ENCODE data around the gene PARS2.

Gene PARS2

GRCh38 chr1:54743416-54744226 lies 20.7 kb downstream of the PARS2 start:
- H2BK120ac ChIP-seq (ENCODE audit: insufficient read depth, low read length, poor library complexity), result no peak overlapping the region
- H2AK5ac ChIP-seq (ENCODE audit: low read length), result no peak overlapping the region
- no peak overlapping the region for H3K4ac ChIP-seq (ENCODE audit: low read depth, low read length)
- no peak overlapping the region for H4K91ac ChIP-seq (ENCODE audit: low read depth, low read length)
- H3K27ac ChIP-seq (ENCODE audit: low read depth, low read length), result no peak overlapping the region
- no peak overlapping the region for H3K9ac ChIP-seq (ENCODE audit: low read length)
- no peak overlapping the region for H2BK5ac ChIP-seq (ENCODE audit: low read depth, low read length, poor library complexity)
- H3K18ac ChIP-seq (ENCODE audit: low read length), result no peak overlapping the region
- H2AFZ ChIP-seq (ENCODE audit: insufficient read depth, low read length, poor library complexity), result no peak overlapping the region
- no peaks in the 10 kb centered on the region for H3K4me1 ChIP-seq (ENCODE audit: control insufficient read depth in 1 of 2, insufficient read depth in 2 of 2, low read length in 2 of 2)
- H3K9me3 ChIP-seq (ENCODE audit: insufficient read depth, low read depth, low read length), result peaks cover 5% of the 10 kb centered on the region
- no peaks in the 10 kb centered on the region for H3K79me1 ChIP-seq (ENCODE audit: low read length)
- H4K8ac ChIP-seq (ENCODE audit: low read depth, low read length), result no peak overlapping the region
- no peak overlapping the region for H4K12ac ChIP-seq (ENCODE audit: low read depth, low read length)
- no peaks in the 10 kb centered on the region for H3K79me2 ChIP-seq (ENCODE audit: control insufficient read depth, insufficient read depth, low read length, poor library complexity)
- H3K14ac ChIP-seq (ENCODE audit: low read length), result no peak overlapping the region
- H2BK12ac ChIP-seq (ENCODE audit: low read length), result no peak overlapping the region
- no peak overlapping the region for H3K23ac ChIP-seq (ENCODE audit: low read length)
- peaks cover 18 to 34% of the 10 kb centered on the region in 2 experiments for H3K36me3 ChIP-seq (ENCODE audit: control insufficient read depth in 1 of 2, insufficient read depth in 2 of 2, low read length in 2 of 2)
- H3K4me2 ChIP-seq (ENCODE audit: low read length), result no peak overlapping the region
- WGBS (ENCODE audit: extremely low coverage, insufficient coverage, insufficient read length), result no CpG with 5 or more reads among the region's 12 CpGs
- no peak overlapping the region for H3K4me3 ChIP-seq (ENCODE audit: low read depth, low read length)
- H3K27me3 ChIP-seq (ENCODE audit: insufficient read depth, low read length), result no peaks in the 10 kb centered on the region
- no peak for DNase-seq

GRCh38 chr1:54742282-54742681 lies 22.0 kb downstream of the PARS2 start:
- no peak overlapping the region for H2BK5ac ChIP-seq (ENCODE audit: low read depth, low read length, poor library complexity)
- WGBS (ENCODE audit: extremely low coverage, insufficient coverage, insufficient read length), result no CpG with 5 or more reads among the region's 4 CpGs
- H3K4me2 ChIP-seq (ENCODE audit: low read length), result no peak overlapping the region
- H3K14ac ChIP-seq (ENCODE audit: low read length), result no peak overlapping the region
- peaks cover 30 to 45% of the 10 kb centered on the region in 2 experiments for H3K36me3 ChIP-seq (ENCODE audit: control insufficient read depth in 1 of 2, insufficient read depth in 2 of 2, low read length in 2 of 2)
- H3K27ac ChIP-seq (ENCODE audit: low read depth, low read length), result no peak overlapping the region
- H3K4me3 ChIP-seq (ENCODE audit: low read depth, low read length), result no peak overlapping the region
- no peak overlapping the region for H2BK120ac ChIP-seq (ENCODE audit: insufficient read depth, low read length, poor library complexity)
- no peak overlapping the region for H2AFZ ChIP-seq (ENCODE audit: insufficient read depth, low read length, poor library complexity)
- peaks cover 5% of the 10 kb centered on the region for H3K9me3 ChIP-seq (ENCODE audit: insufficient read depth, low read depth, low read length)
- no peaks in the 10 kb centered on the region for H3K4me1 ChIP-seq (ENCODE audit: control insufficient read depth in 1 of 2, insufficient read depth in 2 of 2, low read length in 2 of 2)
- no peak overlapping the region for H4K8ac ChIP-seq (ENCODE audit: low read depth, low read length)
- no peak overlapping the region for H4K91ac ChIP-seq (ENCODE audit: low read depth, low read length)
- no peak overlapping the region for H4K12ac ChIP-seq (ENCODE audit: low read depth, low read length)
- no peaks in the 10 kb centered on the region for H3K79me1 ChIP-seq (ENCODE audit: low read length)
- no peak overlapping the region for H3K4ac ChIP-seq (ENCODE audit: low read depth, low read length)
- H3K79me2 ChIP-seq (ENCODE audit: control insufficient read depth, insufficient read depth, low read length, poor library complexity), result no peaks in the 10 kb centered on the region
- no peak overlapping the region for H3K9ac ChIP-seq (ENCODE audit: low read length)
- H3K18ac ChIP-seq (ENCODE audit: low read length), result no peak overlapping the region
- H3K27me3 ChIP-seq (ENCODE audit: insufficient read depth, low read length), result no peaks in the 10 kb centered on the region
- no peak for DNase-seq
- no peak overlapping the region for H2AK5ac ChIP-seq (ENCODE audit: low read length)
- H3K23ac ChIP-seq (ENCODE audit: low read length), result no peak overlapping the region
- no peak overlapping the region for H2BK12ac ChIP-seq (ENCODE audit: low read length)

GRCh38 chr1:54741531-54741930 lies 22.8 kb downstream of the PARS2 start:
- no peak overlapping the region for H3K23ac ChIP-seq (ENCODE audit: low read length)
- no peak overlapping the region for H3K14ac ChIP-seq (ENCODE audit: low read length)
- no peak overlapping the region for H4K91ac ChIP-seq (ENCODE audit: low read depth, low read length)
- no peak overlapping the region for H3K18ac ChIP-seq (ENCODE audit: low read length)
- H2AK5ac ChIP-seq (ENCODE audit: low read length), result no peak overlapping the region
- peaks cover 5% of the 10 kb centered on the region for H3K9me3 ChIP-seq (ENCODE audit: insufficient read depth, low read depth, low read length)
- H4K8ac ChIP-seq (ENCODE audit: low read depth, low read length), result no peak overlapping the region
- no peak overlapping the region for H3K27ac ChIP-seq (ENCODE audit: low read depth, low read length)
- no peak for DNase-seq
- H4K12ac ChIP-seq (ENCODE audit: low read depth, low read length), result no peak overlapping the region
- H3K4ac ChIP-seq (ENCODE audit: low read depth, low read length), result no peak overlapping the region
- no peaks in the 10 kb centered on the region for H3K4me1 ChIP-seq (ENCODE audit: control insufficient read depth in 1 of 2, insufficient read depth in 2 of 2, low read length in 2 of 2)
- no peak overlapping the region for H3K4me2 ChIP-seq (ENCODE audit: low read length)
- no peak overlapping the region for H3K4me3 ChIP-seq (ENCODE audit: low read depth, low read length)
- peaks cover 36 to 53% of the 10 kb centered on the region in 2 experiments for H3K36me3 ChIP-seq (ENCODE audit: control insufficient read depth in 1 of 2, insufficient read depth in 2 of 2, low read length in 2 of 2)
- no peak overlapping the region for H2BK5ac ChIP-seq (ENCODE audit: low read depth, low read length, poor library complexity)
- no peaks in the 10 kb centered on the region for H3K79me1 ChIP-seq (ENCODE audit: low read length)
- H3K9ac ChIP-seq (ENCODE audit: low read length), result no peak overlapping the region
- no peak overlapping the region for H2BK120ac ChIP-seq (ENCODE audit: insufficient read depth, low read length, poor library complexity)
- H2BK12ac ChIP-seq (ENCODE audit: low read length), result no peak overlapping the region
- WGBS (ENCODE audit: extremely low coverage, insufficient coverage, insufficient read length), result no CpG with 5 or more reads among the region's 4 CpGs
- no peak overlapping the region for H2AFZ ChIP-seq (ENCODE audit: insufficient read depth, low read length, poor library complexity)
- H3K27me3 ChIP-seq (ENCODE audit: insufficient read depth, low read length), result no peaks in the 10 kb centered on the region
- H3K79me2 ChIP-seq (ENCODE audit: control insufficient read depth, insufficient read depth, low read length, poor library complexity), result no peaks in the 10 kb centered on the region

- Histone ChIP-seq H3K4me1 (ENCODE audit: control insufficient read depth in 1 of 2, insufficient read depth in 2 of 2, low read length in 2 of 2) (no peaks in the 10 kb centered on the region), H3K79me2 (ENCODE audit: control insufficient read depth, insufficient read depth, low read length, poor library complexity) (no peaks in the 10 kb centered on the region), H3K18ac (ENCODE audit: low read length) (no peak overlapping the region), H4K8ac (ENCODE audit: low read depth, low read length) (no peak overlapping the region), H3K36me3 (ENCODE audit: control insufficient read depth in 1 of 2, insufficient read depth in 2 of 2, low read length in 2 of 2) (peaks cover 46 to 53% of the 10 kb centered on the region in 2 experiments), H3K9ac (ENCODE audit: low read length) (no peak overlapping the region), H3K27me3 (ENCODE audit: insufficient read depth, low read length) (no peaks in the 10 kb centered on the region), H2BK5ac (ENCODE audit: low read depth, low read length, poor library complexity) (no peak overlapping the region), H4K91ac (ENCODE audit: low read depth, low read length) (no peak overlapping the region), H2BK12ac (ENCODE audit: low read length) (no peak overlapping the region), H2AK5ac (ENCODE audit: low read length) (no peak overlapping the region), H3K4ac (ENCODE audit: low read depth, low read length) (no peak overlapping the region), H3K14ac (ENCODE audit: low read length) (no peak overlapping the region), H2AFZ (ENCODE audit: insufficient read depth, low read length, poor library complexity) (no peak overlapping the region), H3K27ac (ENCODE audit: low read depth, low read length) (no peak overlapping the region), H3K23ac (ENCODE audit: low read length) (no peak overlapping the region), H3K79me1 (ENCODE audit: low read length) (no peaks in the 10 kb centered on the region), H4K12ac (ENCODE audit: low read depth, low read length) (no peak overlapping the region), H3K9me3 (ENCODE audit: insufficient read depth, low read depth, low read length) (no peaks in the 10 kb centered on the region), H3K4me2 (ENCODE audit: low read length) (no peak overlapping the region), H2BK120ac (ENCODE audit: insufficient read depth, low read length, poor library complexity) (no peak overlapping the region), H3K4me3 (ENCODE audit: low read depth, low read length) (no peak overlapping the region)
- DNase-seq, result no peak
- no CpG with 5 or more reads among the region's 6 CpGs for WGBS (ENCODE audit: extremely low coverage, insufficient coverage, insufficient read length)
Measured at GRCh38 chr1:54738244-54738643, 26.1 kb downstream of the PARS2 start.

Data from trophoblast cell (in vitro differentiated cells and primary cell).